GM21381 (cell line): ENCODE results near the gene TPRX2.
"Not testable (repeated sequence)": the region's sequence is repeated elsewhere in the genome, so short reads cannot be mapped to it uniquely, and the experiment has no call there.

ENCODE experiments used
- ATAC-seq: cut with Tn5 transposase; IDR thresholded peaks from one replicate; pipeline ENCODE4 v1.9.1; 2021; ENCODE audit warnings: mild to moderate bottlenecking, moderate library complexity; ENCODE audit not compliant: unreplicated experiment

TPRX2 gene

GRCh38 chr19:47858646-47859285 is at the start of gene TPRX2:
Gene TPRX2, plus strand, starts transcription at chr19:47859235. Its CDS starts 12 bp downstream, at chr19:47859247.
- ATAC-seq, result not testable (repeated sequence)

GRCh38 chr19:47813304-47813994 is 45.6 kb upstream of the TPRX2 start:
- ATAC-seq, result no peak

- no peak for ATAC-seq
Observed at GRCh38 chr19:47813995-47814328, 45.1 kb upstream of the TPRX2 start.

- ATAC-seq, result not testable (repeated sequence)
Observed at GRCh38 chr19:47816270-47816669, 42.8 kb upstream of the TPRX2 start.

- ATAC-seq, result not testable (repeated sequence)
Observed at GRCh38 chr19:47818221-47818620, 40.8 kb upstream of the TPRX2 start.

- ATAC-seq, result no peak
Observed at GRCh38 chr19:47819858-47820257, 39.2 kb upstream of the TPRX2 start.

GRCh38 chr19:47820410-47820809 is 38.6 kb upstream of the TPRX2 start:
- no peak for ATAC-seq

GRCh38 chr19:47821460-47822020 is 37.5 kb upstream of the TPRX2 start, which contains the start of gene CRX:
Gene CRX, plus strand, starts transcription at chr19:47821937. Its CDS starts 12,507 bp downstream, at chr19:47834444.
- ATAC-seq, result no peak

GRCh38 chr19:47824396-47824795 is 34.6 kb upstream of the TPRX2 start:
- ATAC-seq, result no peak

GRCh38 chr19:47826800-47827199 is 32.2 kb upstream of the TPRX2 start:
- ATAC-seq, result no peak

GRCh38 chr19:47832723-47833122 is 26.3 kb upstream of the TPRX2 start:
- no peak for ATAC-seq

GRCh38 chr19:47836038-47836437 is 23.0 kb upstream of the TPRX2 start:
- no peak for ATAC-seq

GRCh38 chr19:47839411-47839810 is 19.6 kb upstream of the TPRX2 start:
- no peak for ATAC-seq

GRCh38 chr19:47839913-47840312 is 19.1 kb upstream of the TPRX2 start:
- ATAC-seq, result no peak

GRCh38 chr19:47842941-47843340 is 16.1 kb upstream of the TPRX2 start:
- no peak for ATAC-seq

GRCh38 chr19:47848425-47848822 is 10.6 kb upstream of the TPRX2 start:
- no peak for ATAC-seq

- no peak for ATAC-seq
Observed at GRCh38 chr19:47848823-47849473, 10.1 kb upstream of the TPRX2 start.

GRCh38 chr19:47853003-47853402 is 6.0 kb upstream of the TPRX2 start:
- no peak for ATAC-seq

GRCh38 chr19:47854459-47854858 is 4.6 kb upstream of the TPRX2 start:
- no peak for ATAC-seq

- not testable (repeated sequence) for ATAC-seq
Observed at GRCh38 chr19:47858231-47858630, 804 bp upstream of the TPRX2 start.

GRCh38 chr19:47859838-47860237 is 803 bp downstream of the TPRX2 start:
- not testable (repeated sequence) for ATAC-seq
